A673 (cell line): ENCODE measurements around the gene TERT.

Experiments
- EZH2 ChIP-seq: fragments of 200-600 bp; sonication (generic); IDR thresholded peaks from 2 replicates; pipeline ENCODE4 v1.6.1; 2017; ENCODE audit warnings: borderline replicate concordance, low read depth, mild to moderate bottlenecking, mixed read lengths, antibody characterized with exemption, low read length; ENCODE audit not compliant: poor library complexity, severe bottlenecking
- TF ChIP-seq, protein P1 (sequence below): fragments of 300-800, 200-600 bp; sonication (generic); conservative IDR thresholded peaks from 2 replicates; pipeline ENCODE4 v1.5.1; 2017; ENCODE audit warnings: low read depth, mild to moderate bottlenecking, antibody characterized with exemption, low read length, moderate library complexity, mixed read lengths

GRCh38 chr5:1337489-1338195 is 42.8 kb upstream of the TERT start:
- TF ChIP-seq, protein P1, sequence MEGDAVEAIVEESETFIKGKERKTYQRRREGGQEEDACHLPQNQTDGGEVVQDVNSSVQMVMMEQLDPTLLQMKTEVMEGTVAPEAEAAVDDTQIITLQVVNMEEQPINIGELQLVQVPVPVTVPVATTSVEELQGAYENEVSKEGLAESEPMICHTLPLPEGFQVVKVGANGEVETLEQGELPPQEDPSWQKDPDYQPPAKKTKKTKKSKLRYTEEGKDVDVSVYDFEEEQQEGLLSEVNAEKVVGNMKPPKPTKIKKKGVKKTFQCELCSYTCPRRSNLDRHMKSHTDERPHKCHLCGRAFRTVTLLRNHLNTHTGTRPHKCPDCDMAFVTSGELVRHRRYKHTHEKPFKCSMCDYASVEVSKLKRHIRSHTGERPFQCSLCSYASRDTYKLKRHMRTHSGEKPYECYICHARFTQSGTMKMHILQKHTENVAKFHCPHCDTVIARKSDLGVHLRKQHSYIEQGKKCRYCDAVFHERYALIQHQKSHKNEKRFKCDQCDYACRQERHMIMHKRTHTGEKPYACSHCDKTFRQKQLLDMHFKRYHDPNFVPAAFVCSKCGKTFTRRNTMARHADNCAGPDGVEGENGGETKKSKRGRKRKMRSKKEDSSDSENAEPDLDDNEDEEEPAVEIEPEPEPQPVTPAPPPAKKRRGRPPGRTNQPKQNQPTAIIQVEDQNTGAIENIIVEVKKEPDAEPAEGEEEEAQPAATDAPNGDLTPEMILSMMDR: no peak
- no peak for TF ChIP-seq EZH2
